AG09309 (cell line): ENCODE measurements around the gene PACS1.
"Not testable (repeated sequence)": the region's sequence is repeated elsewhere in the genome, so short reads cannot be mapped to it uniquely, and the experiment has no call there.

ENCODE experiments used
- DNase-seq: peaks from one replicate; pipeline ENCODE4 v3.0.0-alpha.2; 2010; ENCODE audit warnings: low read depth
- H3K4me3 ChIP-seq: 2 replicates; pipeline ENCODE4 v1.5.1; 2011; ENCODE audit warnings: mild to moderate bottlenecking, low read depth, low read length, moderate library complexity; ENCODE audit not compliant: control insufficient read depth
- CTCF ChIP-seq: IDR thresholded peaks from 2 replicates; pipeline ENCODE4 v1.5.1; 2011; ENCODE audit warnings: mild to moderate bottlenecking, low read depth, low read length, inconsistent platforms; ENCODE audit not compliant: insufficient read depth, control insufficient read depth; ENCODE audit errors: missing control alignments

PACS1 gene

GRCh38 chr11:66275396-66275795, 205.3 kb downstream of the PACS1 start:
- no peak for TF ChIP-seq CTCF
- no peak for DNase-seq
- H3K4me3 ChIP-seq = no peak overlapping the region

GRCh38 chr11:66275984-66276612, 206.0 kb downstream of the PACS1 start:
- TF ChIP-seq CTCF = no peak
- no peak overlapping the region for H3K4me3 ChIP-seq
- DNase-seq = no peak

DNA sequence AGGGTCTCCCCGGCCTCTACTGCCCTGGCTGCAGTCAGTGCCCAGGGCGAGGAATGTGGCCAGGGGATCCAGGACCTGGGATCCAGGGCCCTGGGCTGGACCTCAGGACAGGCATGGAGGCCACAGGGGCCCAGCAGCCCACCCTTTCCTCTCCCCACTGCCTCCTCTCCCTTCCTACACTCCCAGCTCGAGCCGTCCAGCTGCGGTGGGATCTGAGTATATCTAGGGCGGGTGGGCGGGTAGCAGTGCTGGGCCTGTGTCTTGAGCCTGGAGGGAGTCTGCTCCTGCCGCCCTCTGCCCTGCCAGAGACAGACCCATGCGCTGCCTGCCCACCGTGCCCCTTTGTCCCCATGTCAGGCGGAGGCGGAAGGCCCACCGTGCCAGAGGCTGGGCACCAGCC, 206.5 kb downstream of the PACS1 start:
- not testable (repeated sequence) for DNase-seq, H3K4me3 ChIP-seq

DNA sequence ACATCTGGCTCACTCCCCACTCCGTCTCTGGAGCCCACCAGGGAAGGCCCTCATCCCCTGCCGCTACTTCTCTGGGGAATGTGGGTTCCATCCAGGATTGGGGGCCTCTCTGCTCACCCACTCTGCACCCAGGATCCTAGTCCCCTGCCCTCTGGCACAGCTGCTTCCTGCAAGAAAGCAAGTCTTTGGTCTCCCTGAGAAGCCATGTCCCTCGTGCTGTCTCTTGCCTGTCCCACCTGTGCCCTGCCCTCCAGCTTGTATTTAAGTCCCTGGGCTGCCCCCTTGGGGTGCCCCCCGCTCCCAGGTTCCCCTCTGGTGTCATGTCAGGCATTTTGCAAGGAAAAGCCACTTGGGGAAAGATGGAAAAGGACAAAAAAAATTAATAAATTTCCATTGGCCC, 207.0 kb downstream of the PACS1 start:
- not testable (repeated sequence) for DNase-seq, H3K4me3 ChIP-seq

DNA sequence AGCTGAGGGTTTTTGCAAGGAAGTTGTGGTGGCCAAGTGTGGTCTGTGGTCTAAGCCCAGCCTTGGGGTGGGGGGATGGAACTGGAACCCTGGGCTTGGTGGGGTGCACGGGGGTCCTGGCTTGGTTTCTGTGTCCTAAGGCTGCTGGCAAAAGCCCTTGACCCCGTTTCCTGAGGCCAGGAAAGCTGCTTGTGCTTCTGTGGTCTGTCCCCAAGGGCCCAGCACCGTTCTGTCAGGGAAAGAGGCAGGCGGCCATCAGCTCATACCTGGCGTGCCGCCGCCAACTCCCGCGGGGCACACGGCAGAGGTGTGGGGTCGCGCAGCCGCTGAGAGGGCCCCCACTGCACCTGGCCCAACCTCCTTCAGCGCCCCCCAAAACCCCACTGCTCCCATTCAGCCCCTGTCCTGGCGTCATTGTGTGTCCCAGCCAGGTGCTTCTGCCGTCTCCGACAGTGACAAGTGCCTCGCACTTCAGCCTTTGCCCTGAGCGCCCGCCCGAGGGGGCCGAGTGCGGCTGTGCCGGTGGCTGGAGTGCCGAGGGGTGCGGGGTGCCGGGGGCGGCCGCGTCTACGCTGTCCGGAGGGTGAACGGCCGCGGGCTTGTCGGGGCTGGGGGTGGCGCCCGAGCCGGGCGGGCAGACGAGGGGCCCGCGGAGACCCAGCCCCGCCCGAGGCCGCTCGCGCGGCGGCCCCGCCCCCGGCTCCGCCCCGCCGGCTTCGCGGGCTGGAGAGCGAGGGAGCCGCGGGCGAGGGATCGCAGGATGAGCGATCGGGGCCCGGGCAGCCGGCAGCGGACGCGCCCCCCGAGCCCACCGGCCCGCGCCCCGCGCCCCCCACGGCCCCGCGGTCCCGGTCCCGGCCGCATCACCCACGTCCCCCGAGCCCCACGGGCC, 207.6 kb downstream of the PACS1 start, which contains the start of gene CNIH2:
CNIH2 (plus strand) TSS at position 705 of the 892 bp plus-strand sequence. CDS start 282 bp downstream, outside the sequence.
- H3K4me3 ChIP-seq = peak within 1 kb of the TSS; percentile 18; the same call in 1 of the 2 replicates
- DNase-seq = no peak
- TF ChIP-seq CTCF = no peak

DNA sequence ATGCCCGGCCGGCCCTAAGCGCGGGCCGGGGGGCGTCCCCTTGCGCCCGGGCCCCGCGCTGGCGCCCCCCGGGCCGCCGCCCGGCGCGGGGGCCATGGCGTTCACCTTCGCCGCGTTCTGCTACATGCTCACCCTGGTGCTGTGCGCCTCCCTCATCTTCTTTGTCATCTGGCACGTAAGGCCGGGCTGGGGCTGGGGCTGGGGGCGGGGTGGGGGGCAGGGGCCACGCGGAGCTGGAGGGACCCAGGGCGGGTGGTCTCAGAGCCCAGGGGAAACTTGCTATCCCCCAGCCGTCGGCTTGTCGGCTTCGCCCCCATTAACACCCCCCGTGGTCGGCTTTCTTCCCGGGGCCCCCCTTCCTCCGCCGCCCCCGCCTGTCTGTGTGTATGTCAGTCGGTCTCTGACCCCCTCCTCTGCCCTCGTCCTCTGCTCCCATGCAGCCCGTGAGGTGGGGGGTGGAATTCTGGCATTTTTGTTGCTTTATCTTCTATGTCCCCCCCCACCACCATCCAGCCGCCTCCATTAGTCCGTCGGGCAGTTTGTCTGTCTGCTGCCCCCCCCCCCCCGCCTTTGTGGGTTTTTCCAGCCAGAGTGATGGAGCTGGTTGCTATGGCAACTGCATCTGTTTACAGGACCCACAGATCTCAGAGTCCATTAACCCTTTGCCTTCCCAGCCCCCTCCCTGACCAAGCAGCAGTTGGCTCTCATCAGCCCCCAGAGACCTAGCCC, 208.5 kb downstream of the PACS1 start:
- TF ChIP-seq CTCF = no peak
- DNase-seq = no peak

GRCh38 chr11:66279092-66279734, 209.1 kb downstream of the PACS1 start:
- TF ChIP-seq CTCF = no peak
- H3K4me3 ChIP-seq = no peak overlapping the region
- DNase-seq = no peak

More for the DNA sequence above, 208.5 kb downstream of the PACS1 start:
- H3K4me3 ChIP-seq = peak overlapping the region; percentile 18; the same call in 1 of the 2 replicates
